SJCRH30 (cell line): ENCODE results near the gene CPA3. TPM values are rescaled to one million over a fixed set of nuclear protein-coding genes. Genes with fewer than 3 reads are reported as not detected.
A peak's percentile ranks its signal among the peaks of the same experiment; 100 is the strongest.

Experiments used
- DNase-seq, 2 experiments: peaks; one replicate each; pipeline ENCODE4 v3.0.0-alpha.2; 2015 to 2020
- H3K27ac ChIP-seq: fragments of 250-450 bp; sonication (Bioruptor Pico); 2 replicates; pipeline ENCODE4 v1.5.1; 2020; ENCODE audit warnings: mild to moderate bottlenecking, moderate library complexity
- H3K27me3 ChIP-seq: fragments of 250-450 bp; sonication (Bioruptor Pico); 2 replicates; pipeline ENCODE4 v1.5.1; 2020; ENCODE audit warnings: mild to moderate bottlenecking, moderate library complexity
- H3K36me3 ChIP-seq: fragments of 250-450 bp; sonication (Bioruptor Pico); 2 replicates; pipeline ENCODE4 v1.5.1; 2020; ENCODE audit warnings: mild to moderate bottlenecking, moderate library complexity
- H3K4me1 ChIP-seq: fragments of 250-450 bp; sonication (Bioruptor Pico); 2 replicates; pipeline ENCODE4 v1.5.1; 2020; ENCODE audit warnings: mild to moderate bottlenecking, moderate library complexity
- H3K4me3 ChIP-seq: fragments of 250-450 bp; sonication (Bioruptor Pico); 2 replicates; pipeline ENCODE4 v1.5.1; 2020; ENCODE audit warnings: mild to moderate bottlenecking, moderate library complexity
- H3K9me3 ChIP-seq: fragments of 250-450 bp; sonication (Bioruptor Pico); replicated peaks from 2 replicates; pipeline ENCODE4 v1.5.1; 2020; ENCODE audit warnings: mild to moderate bottlenecking, moderate library complexity
- total RNA-seq: library from RNA; depleted of rRNA; stranded (reverse); fragments of >200 nt; shearing (Covaris generic); gene quantifications from 2 replicates; pipeline ENCODE4 v1.2.3, GENCODE V29; 2014; rRNA removed

The CPA3 gene
- not detected in 2 replicates for total RNA-seq

- Histone ChIP-seq H3K4me3 (no peak within 1 kb of the TSS), H3K9me3 (no peaks in the 10 kb centered on the region), H3K36me3 (no peaks in the 10 kb centered on the region), H3K27ac (no peak within 1 kb of the TSS), H3K27me3 (no peaks in the 10 kb centered on the region), H3K4me1 (no peaks in the 10 kb centered on the region)
- DNase-seq: no peak
Observed at GRCh38 chr3:148865049-148865448, at the start of gene CPA3. CPA3 (plus strand) TSS chr3:148865296; CDS start chr3:148865308, 12 bp downstream.

GRCh38 chr3:148815316-148816110, 49.6 kb upstream of the CPA3 start:
- H3K4me3 ChIP-seq: peak overlapping the region; percentile 33
- peaks cover 26% of the 10 kb centered on the region for H3K4me1 ChIP-seq
- no peaks in the 10 kb centered on the region for H3K36me3 ChIP-seq
- no peaks in the 10 kb centered on the region for H3K9me3 ChIP-seq
- H3K27me3 ChIP-seq: no peaks in the 10 kb centered on the region
- peak; percentile 59 to 79 for DNase-seq
- peak overlapping the region; percentile 27 for H3K27ac ChIP-seq

GRCh38 chr3:148816427-148816826, 48.7 kb upstream of the CPA3 start:
- Histone ChIP-seq H3K9me3 (no peaks in the 10 kb centered on the region), H3K4me3 (no peak overlapping the region), H3K4me1 (peaks cover 31% of the 10 kb centered on the region), H3K27ac (peak overlapping the region; percentile 27), H3K27me3 (no peaks in the 10 kb centered on the region), H3K36me3 (no peaks in the 10 kb centered on the region)
- DNase-seq: no peak

- no peak for DNase-seq
- Histone ChIP-seq H3K4me3 (no peak overlapping the region), H3K27ac (no peak overlapping the region), H3K36me3 (no peaks in the 10 kb centered on the region), H3K27me3 (no peaks in the 10 kb centered on the region), H3K9me3 (no peaks in the 10 kb centered on the region), H3K4me1 (peaks cover 31% of the 10 kb centered on the region)
Observed at GRCh38 chr3:148816981-148817525, 48.0 kb upstream of the CPA3 start.

- Histone ChIP-seq H3K36me3 (no peaks in the 10 kb centered on the region), H3K27ac (peak overlapping the region; percentile 16; the same call in 1 of the 2 replicates), H3K9me3 (no peaks in the 10 kb centered on the region), H3K4me1 (peaks cover 25% of the 10 kb centered on the region), H3K27me3 (no peaks in the 10 kb centered on the region), H3K4me3 (no peak overlapping the region)
- DNase-seq: peak in 1 of 2 experiments; percentile 33
Observed at GRCh38 chr3:148820361-148821245, 44.5 kb upstream of the CPA3 start.

- H3K4me1 ChIP-seq: peaks cover 14% of the 10 kb centered on the region
- no peaks in the 10 kb centered on the region for H3K27me3 ChIP-seq
- no peak overlapping the region for H3K4me3 ChIP-seq
- no peak overlapping the region for H3K27ac ChIP-seq
- no peaks in the 10 kb centered on the region for H3K36me3 ChIP-seq
- no peaks in the 10 kb centered on the region for H3K9me3 ChIP-seq
- DNase-seq: no peak
Observed at GRCh38 chr3:148823026-148823425, 42.1 kb upstream of the CPA3 start.

- H3K4me1 ChIP-seq: peaks cover 6% of the 10 kb centered on the region
- no peak overlapping the region for H3K4me3 ChIP-seq
- no peak for DNase-seq
- no peaks in the 10 kb centered on the region for H3K36me3 ChIP-seq
- no peaks in the 10 kb centered on the region for H3K27me3 ChIP-seq
- H3K27ac ChIP-seq: no peak overlapping the region
- no peaks in the 10 kb centered on the region for H3K9me3 ChIP-seq
Observed at GRCh38 chr3:148825476-148825875, 39.6 kb upstream of the CPA3 start.

GRCh38 chr3:148827585-148827984, 37.5 kb upstream of the CPA3 start, which contains the start of gene CPB1:
CPB1 (plus strand) TSS chr3:148827811; CDS start chr3:148827824, 13 bp downstream.
- Histone ChIP-seq H3K4me1 (no peaks in the 10 kb centered on the region), H3K27me3 (no peaks in the 10 kb centered on the region), H3K9me3 (no peaks in the 10 kb centered on the region), H3K4me3 (no peak within 1 kb of the TSS), H3K36me3 (no peaks in the 10 kb centered on the region), H3K27ac (no peak within 1 kb of the TSS)
- DNase-seq: no peak

- Histone ChIP-seq H3K27ac (no peak overlapping the region), H3K4me3 (no peak overlapping the region), H3K27me3 (no peaks in the 10 kb centered on the region), H3K9me3 (no peaks in the 10 kb centered on the region), H3K36me3 (no peaks in the 10 kb centered on the region), H3K4me1 (no peaks in the 10 kb centered on the region)
- no peak for DNase-seq
Observed at GRCh38 chr3:148828136-148828690, 36.9 kb upstream of the CPA3 start.

- no peak for DNase-seq
- no peaks in the 10 kb centered on the region for H3K27me3 ChIP-seq
- no peak overlapping the region for H3K27ac ChIP-seq
- no peaks in the 10 kb centered on the region for H3K4me1 ChIP-seq
- no peaks in the 10 kb centered on the region for H3K9me3 ChIP-seq
- no peaks in the 10 kb centered on the region for H3K36me3 ChIP-seq
- H3K4me3 ChIP-seq: no peak overlapping the region
Observed at GRCh38 chr3:148829926-148830325, 35.2 kb upstream of the CPA3 start.

- no peaks in the 10 kb centered on the region for H3K4me1 ChIP-seq
- DNase-seq: no peak
- no peak overlapping the region for H3K4me3 ChIP-seq
- H3K9me3 ChIP-seq: no peaks in the 10 kb centered on the region
- no peaks in the 10 kb centered on the region for H3K36me3 ChIP-seq
- H3K27me3 ChIP-seq: no peaks in the 10 kb centered on the region
- no peak overlapping the region for H3K27ac ChIP-seq
Observed at GRCh38 chr3:148833223-148833622, 31.9 kb upstream of the CPA3 start.

GRCh38 chr3:148839805-148840204, 25.3 kb upstream of the CPA3 start:
- no peaks in the 10 kb centered on the region for H3K36me3 ChIP-seq
- no peaks in the 10 kb centered on the region for H3K4me1 ChIP-seq
- H3K27me3 ChIP-seq: no peaks in the 10 kb centered on the region
- DNase-seq: no peak
- H3K27ac ChIP-seq: no peak overlapping the region
- no peaks in the 10 kb centered on the region for H3K9me3 ChIP-seq
- no peak overlapping the region for H3K4me3 ChIP-seq

- H3K27me3 ChIP-seq: no peaks in the 10 kb centered on the region
Observed at GRCh38 chr3:148840451-148840850, 24.6 kb upstream of the CPA3 start.

GRCh38 chr3:148845756-148846395, 19.2 kb upstream of the CPA3 start:
- Histone ChIP-seq H3K27ac (no peak overlapping the region), H3K4me3 (no peak overlapping the region), H3K36me3 (no peaks in the 10 kb centered on the region), H3K27me3 (no peaks in the 10 kb centered on the region), H3K9me3 (no peaks in the 10 kb centered on the region), H3K4me1 (no peaks in the 10 kb centered on the region)
- no peak for DNase-seq

More at GRCh38 chr3:148840451-148840850, 24.6 kb upstream of the CPA3 start:
- H3K9me3 ChIP-seq: no peaks in the 10 kb centered on the region
- H3K4me3 ChIP-seq: no peak overlapping the region
- no peaks in the 10 kb centered on the region for H3K4me1 ChIP-seq
- H3K27ac ChIP-seq: no peak overlapping the region
- DNase-seq: no peak
- no peaks in the 10 kb centered on the region for H3K36me3 ChIP-seq
